Keratinocyte (primary cell): ENCODE data around the gene SLFN11. TPM values are rescaled to one million over a fixed set of nuclear protein-coding genes. Genes with fewer than 3 reads are reported as not detected.
"Not testable (repeated sequence)": the region's sequence is repeated elsewhere in the genome, so short reads cannot be mapped to it uniquely, and the experiment has no call there.

ENCODE experiments used
- DNase-seq: peaks from one replicate; pipeline ENCODE4 v3.0.0-alpha.2; 2011; ENCODE audit warnings: low read depth, missing footprints, low spot score
- FAIRE-seq: peaks from 2 replicates; lab custom pipeline; 2011; peaks lifted over from hg19 to GRCh38; lab: Jason Lieb, UNC
- H2AFZ ChIP-seq: 2 replicates; pipeline ENCODE4 v1.6.0; 2012; ENCODE audit warnings: low read length, control low read depth, inconsistent platforms; ENCODE audit not compliant: control insufficient read depth
- H3K27ac ChIP-seq: 2 replicates; pipeline ENCODE4 v1.5.1; 2011; ENCODE audit warnings: low read length; ENCODE audit not compliant: control insufficient read depth, insufficient read depth
- H3K27me3 ChIP-seq: 3 replicates; pipeline ENCODE4 v1.6.0; 2011; ENCODE audit warnings: low read length; ENCODE audit not compliant: control insufficient read depth, insufficient read depth; ENCODE audit errors: extremely low read depth
- H3K36me3 ChIP-seq, 2 experiments: 2 replicates in 1 of 2; 3 replicates in 1 of 2; pipeline ENCODE4 v1.5.1; 2011; ENCODE audit warnings: low read length in 2 of 2, mild to moderate bottlenecking in 1 of 2; ENCODE audit not compliant: control insufficient read depth in 2 of 2, insufficient read depth in 2 of 2; ENCODE audit errors: extremely low read depth in 1 of 2
- H3K4me1 ChIP-seq: 3 replicates; pipeline ENCODE4 v1.5.1; 2011; ENCODE audit warnings: low read length; ENCODE audit not compliant: control insufficient read depth, insufficient read depth; ENCODE audit errors: extremely low read depth
- H3K4me2 ChIP-seq: 3 replicates; pipeline ENCODE4 v1.6.0; 2011; ENCODE audit warnings: low read depth, low read length; ENCODE audit not compliant: control insufficient read depth, insufficient read depth; ENCODE audit errors: extremely low read depth
- H3K4me3 ChIP-seq, 3 experiments: fragments of 200-600 bp in 1 of 3; sonication (generic) in 1 of 3; 2 replicates in 2 of 3; 3 replicates in 1 of 3; pipeline ENCODE4 v1.5.1; 2011 to 2016; ENCODE audit warnings: low read length in 3 of 3, mild to moderate bottlenecking in 3 of 3, control low read depth in 2 of 3, inconsistent platforms in 1 of 3, low read depth in 1 of 3, mixed read lengths in 1 of 3, mixed run types in 1 of 3, moderate library complexity in 1 of 3; ENCODE audit not compliant: control insufficient read depth in 2 of 3, insufficient read depth in 2 of 3; ENCODE audit errors: extremely low read depth in 1 of 3
- H3K79me2 ChIP-seq: 2 replicates; pipeline ENCODE4 v1.6.0; 2012; ENCODE audit warnings: low read length; ENCODE audit not compliant: control insufficient read depth, insufficient read depth
- H3K9ac ChIP-seq: 3 replicates; pipeline ENCODE4 v1.6.0; 2011; ENCODE audit warnings: low read length; ENCODE audit not compliant: control insufficient read depth, insufficient read depth; ENCODE audit errors: extremely low read depth
- H3K9me1 ChIP-seq: 3 replicates; pipeline ENCODE4 v1.6.0; 2011; ENCODE audit warnings: low read length; ENCODE audit not compliant: control insufficient read depth, insufficient read depth; ENCODE audit errors: extremely low read depth
- H3K9me3 ChIP-seq: 2 replicates; pipeline ENCODE4 v1.5.1; 2012; ENCODE audit warnings: low read depth, low read length; ENCODE audit not compliant: control insufficient read depth
- H4K20me1 ChIP-seq: 3 replicates; pipeline ENCODE4 v1.6.0; 2011; ENCODE audit warnings: low read length; ENCODE audit not compliant: control insufficient read depth, insufficient read depth; ENCODE audit errors: extremely low read depth
- EZH2 ChIP-seq: IDR thresholded peaks from one replicate; pipeline ENCODE4 v1.6.1; 2012; ENCODE audit warnings: inconsistent platforms, mild to moderate bottlenecking, low read length, moderate library complexity
- dilution Hi-C: fragments of 300-500 bp; cut with MboI; formaldehyde crosslinking; loops from one replicate; pipeline ENCODE4 v1.7.0; 2020; ENCODE audit warnings: low sequenced_read_pairs; ENCODE audit not compliant: extremely low pct_ligation_motif_present
- polyA plus RNA-seq, 5 experiments: library from polyadenylated mRNA; depleted of rRNA in 3 of 5; stranded (reverse) in 3 of 5; stranded (forward) in 1 of 5; unstranded in 1 of 5; fragments of >200 nt; gene quantifications; 1 replicate in 1 of 5; 2 replicates in 3 of 5; 3 replicates in 1 of 5; pipeline versions ENCODE4 v1.2.1 to v1.2.3, GENCODE V29; 2011 to 2012; ENCODE audit warnings: missing spikeins in 2 of 5, low read depth in 1 of 5, low replicate concordance in 1 of 5
- TF ChIP-seq, protein P1 (sequence below), 3 experiments: IDR thresholded peaks in 1 of 3; conservative IDR thresholded peaks in 1 of 3; optimal IDR thresholded peaks in 1 of 3; 2 replicates in 2 of 3; 3 replicates in 1 of 3; pipeline versions ENCODE3 to v1.5.1; 2011; ENCODE audit warnings: low read length in 3 of 3, mild to moderate bottlenecking in 3 of 3, moderate library complexity in 2 of 3, control low read depth in 1 of 3, inconsistent platforms in 1 of 3; ENCODE audit not compliant: insufficient read depth in 2 of 3; ENCODE audit errors: extremely low read depth in 1 of 3

The SLFN11 gene
- polyA plus RNA-seq, 1 donor (not counting 4 experiments of a cell fraction or from before 2014, with no cell fraction given) = 3.5 TPM

DNA sequence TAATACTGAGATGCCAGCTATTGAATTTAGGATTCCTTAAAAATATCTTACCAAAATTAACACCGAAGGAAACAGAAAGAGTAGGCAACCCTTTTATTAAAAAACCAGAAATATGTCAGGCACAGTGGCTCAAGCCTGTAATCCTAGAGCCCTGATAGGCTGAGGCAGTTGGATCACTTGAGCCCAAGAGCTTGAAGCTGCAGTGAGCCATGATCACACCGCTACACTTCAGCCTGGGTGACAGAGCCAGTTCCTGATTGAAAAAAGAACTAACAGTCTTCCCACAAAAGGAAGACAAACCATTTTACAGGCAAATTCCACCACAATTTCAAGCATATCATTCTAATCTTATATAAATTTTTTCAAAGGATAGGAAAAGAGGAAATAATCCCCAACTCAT lies 43.2 kb upstream of the SLFN11 start:
- no peaks in the 10 kb centered on the region for H3K4me1 ChIP-seq
- TF ChIP-seq, protein P1, sequence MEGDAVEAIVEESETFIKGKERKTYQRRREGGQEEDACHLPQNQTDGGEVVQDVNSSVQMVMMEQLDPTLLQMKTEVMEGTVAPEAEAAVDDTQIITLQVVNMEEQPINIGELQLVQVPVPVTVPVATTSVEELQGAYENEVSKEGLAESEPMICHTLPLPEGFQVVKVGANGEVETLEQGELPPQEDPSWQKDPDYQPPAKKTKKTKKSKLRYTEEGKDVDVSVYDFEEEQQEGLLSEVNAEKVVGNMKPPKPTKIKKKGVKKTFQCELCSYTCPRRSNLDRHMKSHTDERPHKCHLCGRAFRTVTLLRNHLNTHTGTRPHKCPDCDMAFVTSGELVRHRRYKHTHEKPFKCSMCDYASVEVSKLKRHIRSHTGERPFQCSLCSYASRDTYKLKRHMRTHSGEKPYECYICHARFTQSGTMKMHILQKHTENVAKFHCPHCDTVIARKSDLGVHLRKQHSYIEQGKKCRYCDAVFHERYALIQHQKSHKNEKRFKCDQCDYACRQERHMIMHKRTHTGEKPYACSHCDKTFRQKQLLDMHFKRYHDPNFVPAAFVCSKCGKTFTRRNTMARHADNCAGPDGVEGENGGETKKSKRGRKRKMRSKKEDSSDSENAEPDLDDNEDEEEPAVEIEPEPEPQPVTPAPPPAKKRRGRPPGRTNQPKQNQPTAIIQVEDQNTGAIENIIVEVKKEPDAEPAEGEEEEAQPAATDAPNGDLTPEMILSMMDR (optimal IDR thresholded peaks at IDR 0.05 in 1 of 3, IDR thresholded peaks at IDR 0.05 in 1 of 3, conservative IDR thresholded peaks at IDR 0.05 in 1 of 3; ENCODE audit: extremely low read depth in 1 of 3, insufficient read depth in 2 of 3, low read length in 3 of 3) = no peak
- TF ChIP-seq EZH2 = no peak
- dilution Hi-C loops = no loop called here
- no peaks in the 10 kb centered on the region for H3K9me1 ChIP-seq
- no peak overlapping the region for H2AFZ ChIP-seq
- no peak overlapping the region for H3K27ac ChIP-seq
- FAIRE-seq (no peak), DNase-seq (no peak)
- H4K20me1 ChIP-seq = no peaks in the 10 kb centered on the region
- H3K4me2 ChIP-seq = no peak overlapping the region
- H3K27me3 ChIP-seq = no peaks in the 10 kb centered on the region
- peaks cover 3% of the 10 kb centered on the region for H3K79me2 ChIP-seq
- no peaks in the 10 kb centered on the region for H3K9me3 ChIP-seq
- no peak overlapping the region for H3K9ac ChIP-seq
- H3K36me3 ChIP-seq = peaks cover 0 to 4% of the 10 kb centered on the region in 2 experiments
- no peak overlapping the region for H3K4me3 ChIP-seq

DNA sequence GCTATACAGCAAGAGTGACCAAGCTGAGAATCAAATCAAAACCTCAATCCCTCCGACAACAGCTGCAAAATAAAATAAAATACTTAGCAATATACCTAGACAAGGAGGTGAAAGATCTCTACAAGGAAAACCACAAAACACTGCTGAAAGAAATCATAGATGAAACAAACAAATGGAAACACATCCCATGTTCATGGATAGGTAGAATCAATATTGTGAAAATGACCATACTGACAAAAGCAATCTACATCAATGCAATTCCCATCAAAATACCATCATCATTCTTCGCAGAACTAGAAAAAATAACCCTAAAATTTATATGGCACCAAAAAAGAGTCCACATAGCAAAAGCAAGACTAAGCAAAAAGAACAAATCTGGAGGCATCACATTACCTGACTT lies 41.3 kb upstream of the SLFN11 start:
- H3K79me2 ChIP-seq = not testable (repeated sequence)

DNA sequence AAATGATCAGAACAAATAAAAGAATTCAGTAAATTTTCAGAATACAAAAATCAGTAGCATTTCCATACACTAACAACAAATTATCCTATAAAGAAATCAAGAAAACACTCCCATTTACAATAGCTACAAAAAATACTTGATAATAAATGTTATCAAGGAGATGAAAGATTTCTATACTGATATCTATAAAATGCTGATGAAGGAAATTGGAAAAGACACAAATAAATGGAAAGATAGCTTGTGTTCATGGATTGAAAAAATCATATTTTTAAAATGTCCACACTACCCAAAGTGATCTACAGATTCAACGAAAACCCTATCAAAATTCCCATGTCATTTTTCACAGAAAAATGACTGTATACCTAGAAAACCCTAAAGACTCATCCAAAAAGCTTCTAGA lies 40.8 kb upstream of the SLFN11 start:
- Histone ChIP-seq H3K9ac (no peak overlapping the region), H4K20me1 (no peaks in the 10 kb centered on the region), H3K9me1 (no peaks in the 10 kb centered on the region), H3K9me3 (no peaks in the 10 kb centered on the region), H3K4me3 (no peak overlapping the region), H3K27ac (no peak overlapping the region), H3K4me1 (no peaks in the 10 kb centered on the region), H3K36me3 (peaks cover 0 to 5% of the 10 kb centered on the region in 2 experiments), H3K27me3 (no peaks in the 10 kb centered on the region), H3K79me2 (peaks cover 3% of the 10 kb centered on the region), H2AFZ (no peak overlapping the region), H3K4me2 (no peak overlapping the region)
- DNase-seq (no peak), FAIRE-seq (no peak)
- dilution Hi-C loops = no loop called here
- TF ChIP-seq, protein P1 (optimal IDR thresholded peaks at IDR 0.05 in 1 of 3, IDR thresholded peaks at IDR 0.05 in 1 of 3, conservative IDR thresholded peaks at IDR 0.05 in 1 of 3; ENCODE audit: extremely low read depth in 1 of 3, insufficient read depth in 2 of 3, low read length in 3 of 3) = no peak
- TF ChIP-seq EZH2 = no peak

More for the DNA sequence above, 41.3 kb upstream of the SLFN11 start:
- H2AFZ ChIP-seq, H3K27me3 ChIP-seq, dilution Hi-C loops, H3K27ac ChIP-seq, H3K9me1 ChIP-seq, H3K36me3 ChIP-seq, H3K4me1 ChIP-seq, H3K4me2 ChIP-seq, H4K20me1 ChIP-seq, H3K4me3 ChIP-seq, H3K9me3 ChIP-seq, FAIRE-seq, H3K9ac ChIP-seq, DNase-seq: not testable (repeated sequence)
